Liver (tissue), 3 donors: ENCODE measurements around the gene SEMA6D.

ENCODE experiments used
- ATF3 ChIP-seq: IDR thresholded peaks from 2 replicates; pipeline ENCODE4 v1.6.1; 2016; ENCODE audit warnings: antibody characterized with exemption
- CTCF ChIP-seq: fragments of 150-350 bp; IDR thresholded peaks from 2 replicates; pipeline ENCODE4 v1.5.1; 2017; ENCODE audit warnings: improper control_type of control experiment, low read depth, low read length; ENCODE audit not compliant: missing input control
- TAF1 ChIP-seq: conservative IDR thresholded peaks from 2 replicates; pipeline ENCODE4 v1.6.1; 2016; ENCODE audit warnings: antibody characterized with exemption, mild to moderate bottlenecking
- YY1 ChIP-seq: IDR thresholded peaks from 2 replicates; pipeline ENCODE4 v1.6.1; 2016; ENCODE audit warnings: antibody characterized with exemption, mild to moderate bottlenecking
- donor health status: healthy.
- donor health status: healthy.

- TF ChIP-seq CTCF (no peak), TAF1 (no peak), ATF3 (no peak), YY1 (no peak)
Measured at GRCh38 chr15:47803767-47804166, 86.5 kb downstream of the SEMA6D start.
